ENCODE measurements around the gene ESR2. TPM values are rescaled to one million over a fixed set of nuclear protein-coding genes. Genes with fewer than 3 reads are reported as not detected.
"Not testable (repeated sequence)": the region's sequence is repeated elsewhere in the genome, so short reads cannot be mapped to it uniquely, and the experiment has no call there.

ESR2 gene
- total RNA-seq, 1 experiment from 2014 or later = 0.03 TPM

GRCh38 chr14:64193821-64194220 lies 100.3 kb downstream of the ESR2 start:
- DNase-seq (ENCODE audit: low read depth, low spot score) = no peak
- in situ Hi-C loops (cut with HindIII; ENCODE audit: low pct_unique_long_range_greater_than_20kb, low sequenced_read_pairs) = no loop called here

- in situ Hi-C loops (cut with HindIII; ENCODE audit: low pct_unique_long_range_greater_than_20kb, low sequenced_read_pairs) = no loop called here
- DNase-seq (ENCODE audit: low read depth, low spot score) = no peak
These were observed 102.4 kb downstream of the ESR2 start for GRCh38 chr14:64191756-64192155.

- no peak for DNase-seq (ENCODE audit: low read depth, low spot score)
- in situ Hi-C loops (cut with HindIII; ENCODE audit: low pct_unique_long_range_greater_than_20kb, low sequenced_read_pairs) = no loop called here
These were observed 103.1 kb downstream of the ESR2 start for GRCh38 chr14:64190974-64191502.

- no peak for DNase-seq (ENCODE audit: low read depth, low spot score)
- in situ Hi-C loops (cut with HindIII; ENCODE audit: low pct_unique_long_range_greater_than_20kb, low sequenced_read_pairs) = no loop called here
These were observed 106.8 kb downstream of the ESR2 start for GRCh38 chr14:64187331-64187730.

- in situ Hi-C loops (cut with HindIII; ENCODE audit: low pct_unique_long_range_greater_than_20kb, low sequenced_read_pairs) = no loop called here
- no peak for DNase-seq (ENCODE audit: low read depth, low spot score)
These were observed 107.7 kb downstream of the ESR2 start for GRCh38 chr14:64186231-64187129.

- in situ Hi-C loops (cut with HindIII; ENCODE audit: low pct_unique_long_range_greater_than_20kb, low sequenced_read_pairs) = no loop called here
- no peak for DNase-seq (ENCODE audit: low read depth, low spot score)
These were observed 109.0 kb downstream of the ESR2 start for GRCh38 chr14:64185184-64185583.

GRCh38 chr14:64184103-64184729 lies 110.0 kb downstream of the ESR2 start:
- in situ Hi-C loops (cut with HindIII; ENCODE audit: low pct_unique_long_range_greater_than_20kb, low sequenced_read_pairs) = no loop called here
- DNase-seq (ENCODE audit: low read depth, low spot score) = no peak

- DNase-seq (ENCODE audit: low read depth, low spot score); in situ Hi-C loops (cut with HindIII; ENCODE audit: low pct_unique_long_range_greater_than_20kb, low sequenced_read_pairs): not testable (repeated sequence)
These were observed 111.3 kb downstream of the ESR2 start for GRCh38 chr14:64182908-64183307.

GRCh38 chr14:64178814-64179213 lies 115.4 kb downstream of the ESR2 start:
- in situ Hi-C loops (cut with HindIII; ENCODE audit: low pct_unique_long_range_greater_than_20kb, low sequenced_read_pairs) = no loop called here
- DNase-seq (ENCODE audit: low read depth, low spot score) = no peak

GRCh38 chr14:64176330-64176729 lies 117.8 kb downstream of the ESR2 start:
- no peak for DNase-seq (ENCODE audit: low read depth, low spot score)
- in situ Hi-C loops (cut with HindIII; ENCODE audit: low pct_unique_long_range_greater_than_20kb, low sequenced_read_pairs) = no loop called here

- no peak for DNase-seq (ENCODE audit: low read depth, low spot score)
- in situ Hi-C loops (cut with HindIII; ENCODE audit: low pct_unique_long_range_greater_than_20kb, low sequenced_read_pairs) = no loop called here
These were observed 119.0 kb downstream of the ESR2 start for GRCh38 chr14:64174922-64175782.

GRCh38 chr14:64170181-64170580 lies 124.0 kb downstream of the ESR2 start:
- DNase-seq (ENCODE audit: low read depth, low spot score) = no peak
- in situ Hi-C loops (cut with HindIII; ENCODE audit: low pct_unique_long_range_greater_than_20kb, low sequenced_read_pairs) = no loop called here

GRCh38 chr14:64159588-64159987 lies 134.6 kb downstream of the ESR2 start:
- in situ Hi-C loops (cut with HindIII; ENCODE audit: low pct_unique_long_range_greater_than_20kb, low sequenced_read_pairs) = no loop called here
- peak; percentile 14 for DNase-seq (ENCODE audit: low read depth, low spot score)

- DNase-seq (ENCODE audit: low read depth, low spot score) = no peak
These were observed 135.6 kb downstream of the ESR2 start for GRCh38 chr14:64158608-64159007.

GRCh38 chr14:64149921-64150320 lies 144.2 kb downstream of the ESR2 start:
- no peak for DNase-seq (ENCODE audit: low read depth, low spot score)
- in situ Hi-C loops (cut with HindIII; ENCODE audit: low pct_unique_long_range_greater_than_20kb, low sequenced_read_pairs) = no loop called here

More at GRCh38 chr14:64158608-64159007, 135.6 kb downstream of the ESR2 start:
- in situ Hi-C loops (cut with HindIII; ENCODE audit: low pct_unique_long_range_greater_than_20kb, low sequenced_read_pairs) = no loop called here

- in situ Hi-C loops (cut with HindIII; ENCODE audit: low pct_unique_long_range_greater_than_20kb, low sequenced_read_pairs) = no loop called here
- no peak for DNase-seq (ENCODE audit: low read depth, low spot score)
These were observed 146.9 kb downstream of the ESR2 start for GRCh38 chr14:64147126-64147790.

GRCh38 chr14:64137657-64138290 lies 156.4 kb downstream of the ESR2 start:
- DNase-seq (ENCODE audit: low read depth, low spot score) = peak; percentile 58
- in situ Hi-C loops (cut with HindIII; ENCODE audit: low pct_unique_long_range_greater_than_20kb, low sequenced_read_pairs) = no loop called here

Data from SK-MEL-5 (cell line).